ENCODE data around the gene TBCK. TPM values are rescaled to one million over a fixed set of nuclear protein-coding genes. Genes with fewer than 3 reads are reported as not detected.

TBCK gene
- total RNA-seq, 1 experiment from 2014 or later = 22.3 TPM

- no peaks in the 10 kb centered on the region for H3K79me2 ChIP-seq (ENCODE audit: insufficient read depth, low read length)
- ChIA-PET POLR2A (no interaction called here), RAD21 (ENCODE audit: low non-redundant PET in 1 of 2, low total read pairs in 2 of 2, uncharacterized antibody in 2 of 2, unreplicated experiment in 2 of 2) (no interaction called here), CTCF (no interaction called here)
- H2AFZ ChIP-seq (ENCODE audit: low read depth, low read length, poor library complexity, severe bottlenecking) = no peak overlapping the region
- ATAC-seq (no peak), DNase-seq (ENCODE audit: low read depth, low spot score) (no peak)
- H3K9me3 ChIP-seq (ENCODE audit: control insufficient read depth in 1 of 2, insufficient read depth in 1 of 2, low read depth in 1 of 2, low read length in 2 of 2) = no peaks in the 10 kb centered on the region
- H3K27me3 ChIP-seq (ENCODE audit: insufficient read depth, low read length) = no peaks in the 10 kb centered on the region
- no peaks in the 10 kb centered on the region for H4K20me1 ChIP-seq (ENCODE audit: insufficient read depth)
- no peak for TF ChIP-seq POLR2AphosphoS5 (IDR thresholded peaks at IDR 0.05; ENCODE audit: low read depth, low read length)
- TF ChIP-seq EZH2 (IDR thresholded peaks at IDR 0.05) = no peak
- no peak for TF ChIP-seq TCF7L2 (IDR thresholded peaks at IDR 0.05; ENCODE audit: borderline replicate concordance, extremely low read depth, insufficient read depth, insufficient read length)
- no peak for TF ChIP-seq SIN3A (IDR thresholded peaks at IDR 0.05; ENCODE audit: low read depth)
- no peak for TF ChIP-seq SP1 (IDR thresholded peaks at IDR 0.05; ENCODE audit: low read depth)
- TF ChIP-seq CEBPB (IDR thresholded peaks at IDR 0.05; ENCODE audit: low read depth) = no peak
- no peak overlapping the region for H3K9ac ChIP-seq (ENCODE audit: low read length)
- intact Hi-C loops (cut with micrococcal nuclease) = no loop called here
- no peaks in the 10 kb centered on the region for H3K4me1 ChIP-seq (ENCODE audit: control insufficient read depth in 1 of 2, insufficient read depth in 2 of 2, low read length in 2 of 2)
- H3K4me2 ChIP-seq (ENCODE audit: low read length) = no peak overlapping the region
- no peak overlapping the region for H3K27ac ChIP-seq (ENCODE audit: low read depth, low read length)
- no peak overlapping the region for H3K4me3 ChIP-seq (replicated peaks in 1 of 2; ENCODE audit: low read depth in 1 of 2, low read length in 2 of 2)
- no TSS peak for BruUV-seq (replicated peaks)
- no peaks in the 10 kb centered on the region for H3K36me3 ChIP-seq (ENCODE audit: control insufficient read depth in 1 of 2, insufficient read depth in 2 of 2, low read length in 2 of 2)
- no peaks in the 10 kb centered on the region for H3K9me2 ChIP-seq (ENCODE audit: insufficient read depth)
These were observed 28.5 kb downstream of the TBCK start for GRCh38 chr4:106287353-106287969.

GRCh38 chr4:106286611-106287010 lies 29.4 kb downstream of the TBCK start:
- Histone ChIP-seq H3K4me3 (replicated peaks in 1 of 2; ENCODE audit: low read depth in 1 of 2, low read length in 2 of 2) (no peak overlapping the region), H3K4me1 (ENCODE audit: control insufficient read depth in 1 of 2, insufficient read depth in 2 of 2, low read length in 2 of 2) (no peaks in the 10 kb centered on the region), H3K9me3 (ENCODE audit: control insufficient read depth in 1 of 2, insufficient read depth in 1 of 2, low read depth in 1 of 2, low read length in 2 of 2) (no peaks in the 10 kb centered on the region), H4K20me1 (ENCODE audit: insufficient read depth) (no peaks in the 10 kb centered on the region), H3K9me2 (ENCODE audit: insufficient read depth) (no peaks in the 10 kb centered on the region), H3K4me2 (ENCODE audit: low read length) (no peak overlapping the region), H2AFZ (ENCODE audit: low read depth, low read length, poor library complexity, severe bottlenecking) (no peak overlapping the region), H3K36me3 (ENCODE audit: control insufficient read depth in 1 of 2, insufficient read depth in 2 of 2, low read length in 2 of 2) (no peaks in the 10 kb centered on the region), H3K27ac (ENCODE audit: low read depth, low read length) (no peak overlapping the region), H3K79me2 (ENCODE audit: insufficient read depth, low read length) (no peaks in the 10 kb centered on the region), H3K9ac (ENCODE audit: low read length) (no peak overlapping the region), H3K27me3 (ENCODE audit: insufficient read depth, low read length) (no peaks in the 10 kb centered on the region)
- BruUV-seq (replicated peaks) = no TSS peak
- ChIA-PET RAD21 (ENCODE audit: low non-redundant PET in 1 of 2, low total read pairs in 2 of 2, uncharacterized antibody in 2 of 2, unreplicated experiment in 2 of 2) (no interaction called here), CTCF (no interaction called here), POLR2A (no interaction called here)
- intact Hi-C loops (cut with micrococcal nuclease) = no loop called here
- no peak for DNase-seq (ENCODE audit: low read depth, low spot score)
- no peak for ATAC-seq
- TF ChIP-seq YY1 (IDR thresholded peaks at IDR 0.05; ENCODE audit: extremely low read depth, insufficient replicate concordance, low read depth, low read length) (no peak), ATF3 (IDR thresholded peaks at IDR 0.05) (no peak), MAX (IDR thresholded peaks at IDR 0.05) (no peak), REST (IDR thresholded peaks at IDR 0.05; ENCODE audit: low read depth) (no peak), CBX3 (IDR thresholded peaks at IDR 0.05; ENCODE audit: low read depth) (no peak), TCF7L2 (IDR thresholded peaks at IDR 0.05; ENCODE audit: borderline replicate concordance, extremely low read depth, insufficient read depth, insufficient read length) (no peak), SIN3A (IDR thresholded peaks at IDR 0.05; ENCODE audit: low read depth) (no peak), ZNF274 (IDR thresholded peaks at IDR 0.05; ENCODE audit: low read depth, low read length) (no peak), RAD21 (IDR thresholded peaks at IDR 0.05; ENCODE audit: low read depth) (no peak), FOSL1 (IDR thresholded peaks at IDR 0.05; ENCODE audit: low read depth) (no peak), EZH2 (IDR thresholded peaks at IDR 0.05) (no peak), CEBPB (IDR thresholded peaks at IDR 0.05; ENCODE audit: low read depth) (no peak), EGR1 (IDR thresholded peaks at IDR 0.05; ENCODE audit: low read depth) (no peak)
